HG02610 (cell line): ENCODE measurements around the gene PRIMPOL.
"Not testable (repeated sequence)": the region's sequence is repeated elsewhere in the genome, so short reads cannot be mapped to it uniquely, and the experiment has no call there.

Experiments used
- ATAC-seq: cut with Tn5 transposase; IDR thresholded peaks from one replicate; pipeline ENCODE4 v1.9.1; 2021; ENCODE audit warnings: mild to moderate bottlenecking, moderate library complexity; ENCODE audit not compliant: unreplicated experiment

The PRIMPOL gene

DNA sequence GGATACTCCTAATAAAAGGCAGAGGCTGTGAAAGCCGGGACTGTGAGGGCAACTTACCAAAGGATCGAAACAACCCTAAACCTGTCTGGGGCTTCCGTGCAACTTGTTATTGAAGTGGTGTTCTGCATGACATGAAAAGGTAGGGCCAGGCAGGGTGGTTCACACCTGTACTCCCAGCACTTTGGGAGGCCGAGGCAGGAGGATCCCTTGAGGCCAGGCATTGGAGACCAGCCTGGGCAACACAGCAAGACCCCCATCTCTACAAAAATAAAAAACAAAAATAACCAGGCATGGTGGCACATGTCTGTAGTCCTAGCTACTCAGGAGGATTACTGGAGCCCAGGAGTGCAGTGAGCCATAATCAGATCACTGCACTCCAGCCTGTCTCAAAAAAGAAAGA, 12.6 kb upstream of the PRIMPOL start:
- ATAC-seq: no peak

DNA sequence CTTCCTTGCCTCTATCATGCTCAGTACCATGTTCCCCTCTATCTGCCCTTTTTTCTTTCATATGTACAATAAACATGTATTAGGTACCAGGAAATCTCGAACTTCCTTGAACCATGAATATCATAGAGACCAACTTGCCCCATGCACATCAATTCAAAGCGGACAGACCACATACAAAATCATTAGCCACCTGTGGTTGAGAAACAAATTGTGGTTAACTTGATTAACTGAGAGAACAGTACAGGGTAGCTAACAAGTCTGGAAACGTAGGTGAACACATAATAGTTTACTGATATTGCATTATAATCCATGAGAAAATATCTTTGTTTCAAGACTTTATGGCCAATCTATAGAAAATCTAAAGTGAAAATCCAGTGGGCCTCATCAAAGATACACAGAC, 8.5 kb upstream of the PRIMPOL start:
- ATAC-seq: peak; percentile 41

DNA sequence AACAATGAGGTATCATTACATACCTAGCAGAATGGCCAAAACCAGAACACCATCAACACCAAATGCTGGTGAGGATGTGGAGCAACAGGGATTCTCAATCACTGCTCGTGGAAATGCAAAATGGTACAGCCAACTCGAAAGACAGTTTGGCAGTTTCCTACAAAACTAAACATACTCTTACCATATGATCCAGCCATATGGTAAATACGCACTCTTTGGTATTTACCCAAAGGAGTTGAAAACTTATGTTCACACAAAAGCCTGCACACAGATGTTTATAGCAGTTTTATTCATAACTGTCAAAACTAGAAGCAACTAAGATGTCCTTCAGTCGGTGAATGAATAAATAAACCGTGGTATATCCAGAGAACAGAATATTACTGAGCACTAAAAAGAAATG, 8.1 kb upstream of the PRIMPOL start:
- no peak for ATAC-seq

GRCh38 chr4:184643731-184644130, 5.8 kb upstream of the PRIMPOL start:
- ATAC-seq: no peak

DNA sequence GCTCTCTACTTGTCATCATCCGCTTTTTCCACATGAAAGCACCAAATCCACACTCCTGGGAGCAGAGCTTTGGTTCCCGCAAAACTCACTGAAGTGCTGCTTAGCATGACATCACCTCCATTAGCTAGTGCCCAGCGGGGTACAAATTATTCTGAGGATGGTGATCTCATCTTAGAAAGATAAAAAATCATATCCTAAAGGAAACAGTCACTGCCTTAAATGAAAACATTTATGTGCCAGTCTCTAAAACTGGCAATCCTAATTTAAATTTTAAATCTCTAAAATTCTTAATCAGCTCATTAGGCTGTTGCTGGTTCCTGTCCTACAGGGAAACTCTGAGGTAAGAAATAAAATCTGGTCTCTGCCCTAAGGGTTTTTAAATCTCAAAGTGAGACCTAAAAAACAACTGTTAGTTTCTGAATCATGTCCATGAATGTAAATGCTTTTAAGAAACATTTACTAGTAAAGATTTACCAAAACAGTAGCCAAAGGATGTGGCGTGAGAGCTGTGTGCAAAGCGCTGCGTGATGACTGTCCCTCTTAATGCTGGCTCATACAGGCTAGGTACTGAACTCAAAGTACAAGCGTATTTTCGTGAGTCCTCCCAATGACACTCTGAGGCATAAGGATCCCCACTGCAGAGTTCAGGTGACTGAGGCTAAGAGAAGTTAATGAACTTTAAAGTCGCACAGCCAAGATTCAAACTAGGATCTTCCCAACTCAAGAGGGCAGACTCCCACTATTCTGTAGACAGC, 4.8 kb upstream of the PRIMPOL start:
- ATAC-seq: no peak

DNA sequence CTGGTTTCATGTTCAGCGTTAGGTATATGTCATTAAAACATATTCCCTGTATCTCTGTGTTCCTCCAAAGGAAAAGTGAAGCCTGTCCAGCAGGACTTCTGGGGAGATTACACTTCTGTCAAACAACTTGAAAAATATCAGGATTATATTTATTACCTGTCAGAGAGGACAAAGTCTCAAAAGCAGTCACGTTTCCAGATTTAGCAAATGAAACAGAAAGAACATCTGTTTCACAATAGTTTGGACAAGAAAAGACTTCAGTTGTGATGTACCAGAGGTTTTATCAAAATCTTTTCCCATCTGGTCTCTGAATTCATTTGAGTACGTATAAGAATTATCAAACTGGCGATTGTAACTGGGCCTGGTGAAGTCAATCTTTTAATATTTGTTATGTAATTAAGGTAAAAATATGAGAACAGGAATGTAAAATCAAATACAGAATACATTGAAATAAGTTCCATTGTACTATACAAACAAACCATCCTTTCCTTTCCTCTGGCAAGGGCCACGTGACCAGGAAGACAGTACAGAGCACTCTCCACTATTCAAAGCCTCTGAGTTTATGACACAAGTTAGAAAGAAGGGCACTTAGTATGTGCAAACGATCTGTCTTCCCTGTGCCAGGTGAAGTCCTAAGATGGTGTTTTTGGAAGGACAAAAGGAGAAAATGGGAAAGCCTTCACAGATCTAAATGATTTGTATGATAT, 3.5 kb upstream of the PRIMPOL start:
- ATAC-seq: no peak

- ATAC-seq: no peak
These were observed 2.1 kb upstream of the PRIMPOL start for GRCh38 chr4:184647266-184648053.

GRCh38 chr4:184648054-184648312, 1.6 kb upstream of the PRIMPOL start:
- no peak for ATAC-seq

DNA sequence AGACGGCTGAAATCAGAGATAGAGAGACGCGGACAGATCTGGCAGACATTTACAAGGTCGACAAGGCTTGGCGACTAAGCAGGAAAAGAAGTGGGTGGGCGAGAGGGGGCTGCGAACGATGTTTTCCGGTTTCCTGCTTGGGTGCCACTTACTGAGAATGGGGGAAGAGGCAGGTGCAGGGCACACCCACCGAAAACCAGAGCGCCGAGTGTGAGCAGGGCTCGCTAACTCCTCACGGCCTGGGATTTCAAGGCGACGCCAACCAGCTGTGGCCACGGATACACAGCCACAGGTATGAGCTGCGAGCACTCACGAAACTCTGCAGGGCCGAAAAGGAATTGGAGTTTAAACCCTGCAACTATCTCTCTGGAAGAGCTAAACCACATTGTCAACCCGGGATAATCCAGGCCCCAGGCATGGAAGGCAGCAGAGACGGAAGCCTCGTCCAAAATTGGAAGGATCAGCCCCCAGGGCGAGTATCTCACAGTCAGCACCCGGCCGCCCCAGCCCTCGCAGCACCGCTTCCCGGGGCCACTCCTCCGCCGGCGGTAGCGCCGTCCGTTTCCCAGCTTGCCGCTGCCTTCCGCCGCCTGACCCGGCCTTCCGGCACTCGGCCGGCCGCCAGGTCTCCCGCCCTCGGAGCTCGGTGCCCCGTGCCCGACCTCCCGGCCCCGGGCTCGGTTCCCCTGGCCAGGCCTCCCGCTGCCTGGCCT, 1.1 kb upstream of the PRIMPOL start:
- ATAC-seq: peak; percentile 20

GRCh38 chr4:184649971-184650855, 675 bp downstream of the PRIMPOL start:
- peak; percentile 3 for ATAC-seq

GRCh38 chr4:184651899-184652298, 2.4 kb downstream of the PRIMPOL start:
- no peak for ATAC-seq

GRCh38 chr4:184652681-184653080, 3.1 kb downstream of the PRIMPOL start:
- ATAC-seq: not testable (repeated sequence)

DNA sequence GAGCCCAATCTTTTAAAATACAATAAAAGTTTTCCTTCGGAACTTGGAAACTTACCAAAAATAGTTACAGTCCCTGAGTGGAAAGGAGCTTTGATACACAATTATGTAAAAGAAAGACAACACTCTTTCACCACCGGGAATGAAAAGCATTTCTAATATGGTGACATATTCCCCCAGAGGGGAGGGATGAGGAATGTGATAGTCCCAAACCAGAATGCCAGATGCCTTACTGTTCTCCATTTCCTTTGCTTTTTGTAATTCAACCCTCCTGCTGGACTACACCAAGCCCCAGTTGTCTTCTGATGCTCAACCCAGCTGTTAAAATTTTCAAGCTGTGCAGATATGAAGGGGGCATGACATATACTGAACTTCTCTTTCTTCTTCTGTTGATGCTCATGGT, 4.1 kb downstream of the PRIMPOL start:
- no peak for ATAC-seq

DNA sequence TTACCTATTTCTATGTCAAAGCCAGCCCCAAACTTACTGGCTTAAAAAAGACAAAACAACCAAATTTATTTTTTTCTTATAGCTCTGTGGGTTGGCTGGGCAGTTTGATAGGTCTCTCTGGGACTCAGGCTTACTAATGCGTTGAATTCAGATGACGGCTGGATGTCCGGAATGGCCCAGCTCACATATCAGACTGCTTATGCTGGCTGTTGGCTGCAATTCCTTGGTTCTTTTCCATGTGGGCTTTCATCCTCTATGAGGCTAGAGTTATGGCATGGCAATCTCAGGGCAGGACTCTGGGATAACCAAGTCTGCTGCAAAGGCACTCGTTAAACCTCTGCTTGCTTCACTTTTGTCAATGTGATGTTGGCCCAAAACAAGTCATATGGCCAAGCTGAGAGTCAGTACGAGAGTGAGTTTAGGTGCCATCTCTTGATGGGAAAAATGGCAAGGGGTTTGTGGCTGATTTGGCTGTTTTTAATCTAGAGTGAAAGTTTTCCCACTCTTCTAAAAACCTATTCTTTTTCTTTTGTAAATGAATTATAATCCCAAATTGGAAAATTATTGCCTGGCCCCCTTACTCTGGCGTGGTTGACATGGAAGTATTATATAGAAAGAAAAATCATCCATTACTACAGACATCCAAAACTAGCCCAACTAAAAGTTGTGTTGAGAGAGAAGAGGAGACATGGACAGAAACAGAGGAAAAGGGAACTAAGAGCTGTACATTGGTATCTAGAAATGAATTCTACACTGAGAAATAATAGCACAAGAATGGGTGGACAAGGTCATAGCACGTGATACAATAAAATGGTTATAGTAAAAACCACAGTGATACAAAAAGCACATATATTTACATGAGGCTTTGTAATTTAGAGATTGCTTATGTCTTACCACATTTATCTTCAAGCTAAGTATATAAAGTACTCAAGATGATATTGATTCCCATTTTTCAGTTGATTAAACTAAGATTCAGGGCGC, 6.6 kb downstream of the PRIMPOL start:
- peak; percentile 48 for ATAC-seq

- no peak for ATAC-seq
These were observed 7.6 kb downstream of the PRIMPOL start for GRCh38 chr4:184657144-184657543.

DNA sequence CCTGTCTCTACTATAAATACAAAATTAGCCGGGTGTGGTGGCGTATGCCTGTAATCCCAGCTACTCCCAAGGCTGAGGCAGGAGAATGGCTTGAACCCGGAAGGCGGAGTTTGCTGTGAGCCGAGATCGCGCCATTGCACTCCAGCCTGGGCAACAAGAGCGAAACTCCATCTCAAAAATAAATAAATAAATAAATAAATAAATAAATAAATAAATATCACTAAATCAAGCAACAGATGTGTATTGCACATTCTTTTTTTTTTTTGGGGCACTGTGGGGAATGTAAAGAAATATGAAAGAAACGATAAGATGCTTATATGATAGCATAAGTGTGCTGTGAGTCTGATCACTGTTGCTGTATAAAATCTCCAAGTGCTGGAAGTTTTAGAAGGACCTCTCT, 8.3 kb downstream of the PRIMPOL start:
- not testable (repeated sequence) for ATAC-seq

- no peak for ATAC-seq
These were observed 11.4 kb downstream of the PRIMPOL start for GRCh38 chr4:184660978-184661377.

GRCh38 chr4:184662236-184662635, 12.7 kb downstream of the PRIMPOL start:
- no peak for ATAC-seq
